ENCODE measurements around the gene POC1A. TPM values are rescaled to one million over a fixed set of nuclear protein-coding genes. Genes with fewer than 3 reads are reported as not detected.
"Not testable (repeated sequence)": the region's sequence is repeated elsewhere in the genome, so short reads cannot be mapped to it uniquely, and the experiment has no call there.

POC1A gene
- total RNA-seq, 1 donor from 2014 or later, result 3.4 TPM

DNA sequence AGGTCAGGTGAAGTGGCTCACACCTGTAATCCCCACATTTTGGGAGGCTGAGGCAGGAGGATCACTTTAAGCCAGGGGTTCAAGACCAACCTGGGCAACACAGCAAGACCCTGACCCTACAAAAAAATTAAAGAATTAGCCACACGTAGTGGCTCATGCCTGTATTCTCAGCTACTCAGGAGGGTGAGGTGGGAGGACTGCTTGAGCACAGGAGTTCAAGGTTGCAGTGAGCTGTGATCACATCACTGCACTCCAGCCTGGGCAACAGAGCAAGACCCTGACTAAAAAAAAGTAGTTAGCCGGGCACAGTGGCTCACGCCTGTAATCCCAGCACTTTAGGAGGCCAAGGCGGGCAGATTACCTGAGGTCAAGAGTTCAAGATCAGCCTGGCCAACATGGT, 2.2 kb downstream of the POC1A start:
- not testable (repeated sequence) for DNase-seq (ENCODE audit: low spot score)

DNA sequence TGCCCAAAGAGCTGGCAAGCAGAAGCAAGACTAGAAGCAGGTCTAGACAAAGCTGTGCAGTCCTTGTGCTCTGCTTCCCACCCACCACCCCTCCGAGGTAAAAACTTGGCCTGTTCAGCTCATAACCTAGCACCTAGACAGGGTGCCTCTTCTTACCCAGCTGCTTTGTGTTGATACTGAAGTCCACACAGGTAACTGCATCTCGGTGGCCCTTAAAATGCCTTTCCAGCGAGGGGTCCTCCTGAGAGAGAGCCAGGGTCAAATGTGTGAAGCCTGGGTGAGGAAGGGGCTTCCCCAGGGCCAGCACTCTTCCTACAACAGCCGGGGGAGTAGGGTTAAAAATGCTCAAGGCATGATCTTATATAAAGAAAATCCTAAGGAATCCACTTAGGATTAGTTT, 3.4 kb downstream of the POC1A start:
- DNase-seq (ENCODE audit: low spot score), result no peak

DNA sequence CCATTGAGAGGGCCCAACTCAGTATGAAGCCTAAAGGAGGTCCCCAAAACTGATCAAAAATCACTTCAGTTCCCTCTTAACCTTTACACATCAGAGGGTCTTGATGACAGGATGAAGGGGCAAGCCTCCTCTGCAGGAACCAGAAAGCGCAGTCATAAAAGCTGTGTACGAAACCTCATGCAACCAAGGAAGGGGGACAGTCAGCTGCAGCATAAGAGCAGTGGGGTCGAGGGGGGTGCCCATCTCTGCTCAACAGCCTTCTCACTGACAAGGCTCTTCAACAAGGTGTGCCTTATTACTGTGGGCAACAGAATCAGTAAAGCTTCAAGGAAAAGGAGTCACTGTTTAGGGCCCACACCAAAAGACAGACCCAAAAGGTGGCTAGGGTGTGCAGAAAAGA, 3.9 kb downstream of the POC1A start:
- DNase-seq (ENCODE audit: low spot score), result no peak

DNA sequence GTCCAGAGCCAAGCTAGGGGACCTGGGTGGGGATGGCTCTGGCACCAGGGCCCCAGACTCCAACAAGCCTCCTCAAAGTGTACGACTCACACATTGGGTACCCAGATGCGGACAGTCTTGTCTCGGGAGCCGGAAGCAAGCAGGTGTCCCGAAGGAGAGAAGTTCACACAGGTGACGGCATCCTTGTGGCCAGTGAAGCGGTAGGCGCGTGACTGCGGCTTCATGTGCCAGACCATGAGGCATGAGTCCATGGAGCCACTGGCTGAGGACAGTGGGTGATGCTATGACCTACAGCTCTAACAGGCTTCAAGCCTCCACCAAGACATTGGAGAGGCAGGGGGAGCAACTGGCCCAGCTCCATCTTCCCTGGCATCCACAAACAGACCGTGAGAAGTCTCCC, 4.5 kb downstream of the POC1A start:
- DNase-seq (ENCODE audit: low spot score), result no peak

DNA sequence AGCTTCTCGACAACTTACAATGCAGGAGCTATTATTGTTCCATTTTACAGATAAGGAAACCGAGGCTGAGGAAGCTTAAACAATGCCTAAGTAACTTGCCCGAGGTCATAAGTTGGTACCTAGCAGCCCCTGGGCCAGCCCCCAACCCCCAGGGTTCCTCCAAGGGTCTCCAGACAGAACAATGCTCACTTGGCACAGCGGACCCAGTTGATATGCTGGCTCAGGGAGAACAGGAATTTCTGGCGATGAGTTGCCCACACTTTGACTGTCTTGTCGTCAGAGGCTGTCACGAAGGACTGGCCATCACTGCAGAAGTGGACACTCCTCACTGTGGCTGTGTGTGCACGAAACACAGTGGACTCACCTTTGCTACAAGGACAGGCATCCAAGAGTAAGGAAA, 5.2 kb downstream of the POC1A start:
- DNase-seq (ENCODE audit: low spot score), result no peak

DNA sequence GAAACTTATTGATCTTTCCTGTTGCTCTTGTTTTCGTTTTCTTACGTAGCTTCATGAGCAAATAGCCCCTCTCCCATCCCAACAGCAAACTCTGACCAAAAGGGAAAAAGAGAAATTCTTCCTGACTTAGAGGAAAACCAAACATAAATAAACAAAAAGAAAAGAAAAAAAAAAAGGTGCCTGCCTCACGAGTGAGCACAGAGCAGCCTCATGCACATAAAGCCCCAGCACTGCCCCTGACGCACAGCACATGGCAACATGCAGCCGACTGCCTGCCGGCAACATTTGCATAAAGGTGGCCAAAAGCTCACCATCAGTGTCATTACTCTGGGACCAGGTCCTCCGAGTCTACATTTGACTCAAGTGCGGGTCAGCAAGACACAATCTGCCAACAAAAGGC, 6.4 kb downstream of the POC1A start:
- no peak for DNase-seq (ENCODE audit: low spot score)

DNA sequence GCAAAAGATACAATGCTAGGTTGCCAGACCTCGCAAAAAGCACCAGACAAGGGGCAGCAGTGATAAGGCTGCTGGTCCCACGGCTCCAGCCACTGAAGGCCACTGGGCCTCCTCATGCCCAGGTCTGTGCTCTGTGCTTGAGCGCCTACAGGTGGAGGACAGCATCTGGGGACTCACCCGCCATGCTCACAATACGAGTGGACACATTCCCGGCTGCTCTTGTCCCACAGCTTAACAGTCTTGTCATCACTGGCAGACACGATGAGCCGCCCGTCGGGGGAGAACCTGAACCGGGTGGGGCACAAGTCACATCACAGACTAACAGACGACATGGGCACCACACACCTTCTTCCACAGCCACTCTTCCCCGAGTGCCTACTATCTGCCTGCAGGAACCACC, 7.4 kb downstream of the POC1A start:
- no peak for DNase-seq (ENCODE audit: low spot score)

DNA sequence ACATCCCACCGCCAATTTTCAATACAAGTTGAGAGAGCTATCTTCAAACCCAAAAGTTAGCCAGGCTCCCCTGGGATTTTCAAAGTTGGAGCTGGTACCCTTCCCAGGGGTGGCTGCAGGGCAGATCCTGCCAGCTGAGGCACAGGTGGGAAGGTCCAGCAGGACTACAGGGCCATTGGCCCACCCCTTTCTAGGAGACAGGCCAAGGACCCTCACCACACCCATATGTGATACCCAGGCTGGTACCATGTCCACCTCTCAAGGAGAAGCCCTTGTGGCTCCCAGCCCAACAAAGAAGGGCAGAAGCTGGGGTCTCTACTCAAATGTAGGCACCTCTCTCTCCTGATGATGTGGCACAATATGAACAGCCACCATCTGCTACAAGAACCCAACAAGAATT, 8.0 kb downstream of the POC1A start:
- DNase-seq (ENCODE audit: low spot score), result no peak

DNA sequence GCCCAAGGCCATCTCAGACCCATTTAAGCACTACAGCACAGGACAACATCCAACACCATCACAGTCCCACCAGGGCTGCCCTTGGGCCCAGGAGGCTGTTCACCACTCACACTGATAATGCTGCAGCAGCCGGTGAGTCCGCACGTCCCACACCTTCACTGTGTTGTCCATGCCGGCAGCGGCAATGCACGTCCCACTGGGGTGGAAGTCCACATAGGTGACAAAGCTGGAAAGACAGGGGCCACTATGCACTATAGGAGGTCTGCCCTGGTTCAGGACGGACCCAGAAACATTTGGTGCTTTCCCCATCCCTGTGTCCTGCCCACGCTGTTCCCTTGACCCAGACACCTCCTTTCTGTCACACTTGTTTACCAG, 8.5 kb downstream of the POC1A start:
- DNase-seq (ENCODE audit: low spot score), result no peak

GRCh38 chr3:52144796-52145735, 9.2 kb downstream of the POC1A start:
- no peak for DNase-seq (ENCODE audit: low spot score)

DNA sequence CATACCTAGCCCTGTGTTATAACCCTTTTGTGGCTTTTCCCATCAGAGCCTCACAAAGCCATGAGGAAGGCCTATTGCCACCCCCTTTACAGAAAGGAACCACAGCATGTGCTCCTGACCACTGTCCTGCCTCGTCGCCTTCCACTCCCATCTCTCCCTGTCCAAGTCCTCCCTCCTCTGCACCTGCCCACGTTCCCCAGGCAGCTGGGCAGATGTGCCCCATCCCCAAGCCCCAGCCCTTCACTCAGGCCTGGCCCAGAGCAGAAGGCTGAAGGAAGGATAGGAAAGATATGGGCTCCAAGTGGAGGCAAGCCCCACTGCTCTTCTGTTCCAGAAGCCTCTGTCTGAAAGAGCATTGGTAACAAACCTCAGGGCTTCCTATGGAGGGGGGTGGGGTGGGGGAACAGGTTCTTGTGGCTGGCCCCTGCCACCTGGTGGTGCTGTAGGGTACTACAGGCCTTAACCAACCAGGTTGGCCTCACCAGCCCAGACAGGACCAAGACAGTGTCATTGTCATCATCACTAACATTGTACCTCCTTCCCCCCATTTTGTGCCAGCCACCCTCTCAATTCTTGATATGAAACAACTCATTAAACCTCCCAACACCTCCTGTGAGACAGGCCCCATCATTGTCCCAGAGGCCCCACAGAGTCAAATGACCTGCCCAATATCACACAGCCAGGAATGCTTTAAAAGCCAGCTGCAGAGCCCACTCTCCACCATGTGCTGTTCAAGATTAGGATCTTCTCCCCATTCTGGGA, 10.0 kb downstream of the POC1A start:
- DNase-seq (ENCODE audit: low spot score), result peak; percentile 90

DNA sequence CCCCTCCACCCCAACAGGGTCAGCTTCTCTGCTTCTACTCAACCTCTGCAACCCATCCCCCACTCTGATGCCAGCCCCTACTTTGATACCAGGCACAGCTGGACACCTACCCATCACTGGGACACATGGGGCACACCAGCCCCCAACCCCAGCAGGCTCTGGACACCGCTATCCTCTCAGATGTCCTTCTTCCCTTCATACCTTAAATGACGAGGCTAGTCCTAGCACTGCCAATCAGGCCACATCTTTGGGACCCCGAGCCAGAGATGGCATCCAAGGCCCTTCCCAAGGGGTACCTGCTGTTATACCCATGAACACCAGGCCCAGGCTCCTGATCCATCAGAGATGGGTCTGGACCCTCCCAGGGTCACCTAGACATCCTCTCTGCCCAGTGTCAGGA, 10.6 kb downstream of the POC1A start:
- DNase-seq (ENCODE audit: low spot score), result no peak

DNA sequence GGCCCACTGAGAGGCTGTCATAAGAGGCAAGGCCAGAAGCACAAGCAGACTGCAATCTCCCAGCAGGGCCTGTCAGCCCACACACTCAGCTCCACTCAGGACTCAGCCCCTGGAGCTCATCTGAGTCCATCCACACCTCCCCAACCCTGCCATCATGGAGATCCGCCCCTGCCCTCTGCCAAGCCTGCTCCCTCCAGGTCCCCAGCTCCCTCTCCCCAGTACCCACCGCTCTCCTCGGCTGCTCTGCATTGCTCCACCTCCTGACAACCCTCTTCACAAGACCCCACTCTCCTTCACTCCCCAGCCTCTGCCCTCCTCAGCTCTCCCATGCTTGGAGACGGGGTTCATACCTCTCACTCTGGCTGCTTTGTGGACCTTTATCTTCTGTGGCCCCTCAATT, 11.1 kb downstream of the POC1A start:
- no peak for DNase-seq (ENCODE audit: low spot score)

- DNase-seq (ENCODE audit: low spot score), result no peak
Measured at GRCh38 chr3:52141751-52142150, 12.5 kb downstream of the POC1A start.

GRCh38 chr3:52140769-52141168, 13.5 kb downstream of the POC1A start:
- DNase-seq (ENCODE audit: low spot score), result no peak

DNA sequence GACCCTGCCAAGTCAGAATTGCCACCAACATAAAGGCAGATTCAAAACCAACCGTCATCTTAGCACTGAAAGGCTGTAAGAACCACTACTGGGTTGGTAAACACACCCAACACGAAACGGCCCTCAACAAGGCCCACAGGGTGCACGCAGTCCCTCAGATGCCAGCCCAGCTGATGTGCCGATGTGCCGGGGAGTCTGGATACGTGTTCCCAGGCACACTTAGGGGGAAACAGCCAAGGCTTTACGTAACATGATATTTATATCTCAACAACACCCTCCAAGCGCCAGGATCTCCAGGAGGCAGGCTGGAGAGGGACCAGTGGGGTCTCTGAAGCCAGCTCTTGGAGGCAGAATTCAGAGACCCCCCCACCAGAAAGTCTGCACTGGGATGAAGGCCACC, 14.2 kb downstream of the POC1A start:
- DNase-seq (ENCODE audit: low spot score), result no peak

- DNase-seq (ENCODE audit: low spot score), result no peak
Measured at GRCh38 chr3:52137311-52137710, 16.9 kb downstream of the POC1A start.

- DNase-seq (ENCODE audit: low spot score), result no peak
Measured at GRCh38 chr3:52136513-52136912, 17.7 kb downstream of the POC1A start.

DNA sequence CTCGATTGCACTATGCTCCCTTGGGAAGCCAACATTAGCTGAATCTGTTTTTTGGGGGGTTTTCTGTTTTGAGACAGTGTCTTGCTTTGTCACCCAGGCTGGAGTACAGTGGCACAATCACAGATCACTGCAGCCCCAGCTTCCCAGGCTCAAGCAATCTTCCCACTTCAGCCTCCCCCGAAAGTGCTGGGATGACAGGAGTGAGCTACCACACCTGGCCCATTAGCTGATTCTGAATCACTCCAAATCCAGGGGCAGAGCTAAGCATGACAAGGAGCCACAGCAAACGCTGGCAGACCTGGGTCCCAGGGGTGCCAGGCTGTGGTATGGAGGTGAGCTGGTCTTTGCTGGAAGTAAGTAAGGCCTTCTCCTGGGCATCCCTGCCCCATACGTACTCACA, 18.9 kb downstream of the POC1A start:
- DNase-seq (ENCODE audit: low spot score), result no peak

DNA sequence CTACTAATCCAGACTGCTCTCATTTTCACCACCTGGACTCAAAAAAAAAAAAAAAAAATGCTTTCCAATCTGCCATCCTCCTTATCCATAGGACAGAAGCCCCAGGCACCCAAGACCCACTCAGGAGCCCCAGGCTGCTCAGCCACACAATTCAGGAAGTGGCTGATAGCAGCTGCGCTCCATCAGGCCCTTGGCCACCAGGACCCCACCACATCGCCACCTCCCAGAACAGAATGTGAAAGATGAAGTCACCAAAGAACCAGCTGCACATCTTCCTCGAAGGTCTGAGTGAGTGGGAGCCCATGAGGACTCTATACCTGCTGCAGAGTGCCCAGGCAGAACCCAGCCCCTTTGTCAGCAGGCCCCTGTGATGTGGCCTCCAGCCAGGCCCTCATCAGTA, 19.5 kb downstream of the POC1A start:
- DNase-seq (ENCODE audit: low spot score), result no peak

GRCh38 chr3:52132930-52133329, 21.3 kb downstream of the POC1A start:
- DNase-seq (ENCODE audit: low spot score), result no peak

DNA sequence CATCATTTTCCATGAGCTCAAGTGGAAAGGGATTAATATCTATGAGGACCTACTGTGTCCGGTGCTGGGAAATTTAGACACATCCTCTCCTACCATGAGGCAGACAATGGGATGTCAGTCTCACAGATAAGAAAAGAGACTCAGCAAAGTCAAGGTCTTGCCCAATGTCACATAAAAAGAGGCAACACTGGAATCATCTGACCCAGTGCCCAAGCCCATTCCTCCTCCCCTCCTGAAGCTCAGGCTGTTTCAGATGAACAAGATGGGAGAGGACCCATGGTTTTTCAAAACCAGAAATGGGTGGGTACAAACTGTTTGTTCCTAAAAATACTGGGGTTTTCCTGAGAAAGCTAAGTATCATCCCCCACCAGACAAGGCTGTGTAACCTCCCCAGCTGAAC, 22.2 kb downstream of the POC1A start:
- no peak for DNase-seq (ENCODE audit: low spot score)

DNA sequence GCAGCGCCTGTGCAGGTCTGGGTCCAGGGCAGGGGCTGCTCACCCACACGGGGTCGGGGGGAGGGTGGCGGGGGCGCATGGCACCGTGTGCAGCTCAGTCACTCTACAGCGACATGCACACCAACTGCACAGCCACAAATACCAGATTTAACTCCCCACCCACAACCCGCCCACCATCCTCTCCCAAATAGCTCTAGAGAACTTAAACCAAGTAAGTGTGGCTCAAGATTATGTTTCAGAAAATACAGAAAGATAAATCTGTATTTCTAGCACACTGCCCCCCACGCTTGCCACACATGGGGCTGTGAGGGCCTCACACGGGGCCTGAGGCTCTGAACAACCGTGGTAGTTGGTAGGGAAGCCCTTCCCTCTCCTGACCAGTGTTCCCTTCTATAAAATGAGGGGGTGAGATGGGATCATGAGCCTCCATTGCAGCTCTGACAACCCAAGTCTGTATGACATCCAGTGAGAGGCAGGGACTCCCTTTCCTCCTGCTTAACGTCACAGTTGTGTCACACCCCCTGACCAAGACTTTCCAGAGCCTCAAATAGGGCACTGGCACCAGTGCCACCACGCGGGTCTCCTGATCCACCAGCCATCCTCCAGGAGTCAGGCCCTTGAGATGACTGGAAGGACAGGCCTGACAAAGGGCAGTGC, 23.1 kb downstream of the POC1A start:
- DNase-seq (ENCODE audit: low spot score), result no peak

Data from mucosa of gallbladder (tissue), 1 donor.